Activated T-helper 9 cell treated with anti-CD3 and anti-CD28 coated beads, Interleukin-2, amount 50 U/mL, for 16 hours (primary cell): ENCODE measurements around the gene GPR162.

Source experiments
- DNase-seq: peaks from one replicate; pipeline ENCODE4 v3.0.0-alpha.2; 2020; ENCODE audit warnings: low read depth

Gene GPR162

GRCh38 chr12:6788972-6789924 is 32.4 kb upstream of the GPR162 start, which contains the start of gene CD4:
CD4 (plus strand) TSS chr12:6789528; CDS start chr12:6800139, 10,611 bp downstream.
- peak; percentile 56 for DNase-seq

GRCh38 chr12:6790496-6791150 is 31.0 kb upstream of the GPR162 start:
- no peak for DNase-seq

DNA sequence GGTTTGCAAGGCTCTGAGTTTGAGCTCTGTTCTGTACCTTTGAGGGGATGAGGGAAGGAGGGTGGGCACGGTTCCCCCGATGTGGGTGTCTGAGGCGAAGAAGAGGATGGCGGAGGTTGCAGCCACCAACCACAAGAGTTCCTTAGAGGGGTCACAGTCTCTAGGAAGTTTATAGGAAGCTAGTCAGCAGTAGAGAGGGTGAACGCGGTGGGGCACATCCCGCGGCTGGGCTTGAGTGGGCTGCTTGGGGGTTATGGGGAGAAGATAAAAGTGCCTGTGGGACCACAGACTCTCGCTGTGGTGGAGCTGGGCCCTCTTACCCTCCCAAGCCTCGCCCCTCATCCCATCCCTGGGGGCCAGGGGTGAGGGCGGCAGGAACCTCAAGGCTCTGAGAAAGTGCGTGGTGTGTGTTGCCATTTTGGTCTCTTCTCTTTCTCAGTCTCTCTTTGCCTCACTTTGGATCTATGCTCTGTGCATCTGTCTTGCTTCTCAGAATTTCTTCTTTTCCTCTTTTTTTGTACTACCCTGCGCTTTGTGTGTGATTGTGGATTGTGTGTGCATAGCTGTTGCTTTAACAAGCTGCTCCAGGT is 29.6 kb upstream of the GPR162 start:
- DNase-seq: no peak

GRCh38 chr12:6792522-6793201 is 29.0 kb upstream of the GPR162 start:
- no peak for DNase-seq

DNA sequence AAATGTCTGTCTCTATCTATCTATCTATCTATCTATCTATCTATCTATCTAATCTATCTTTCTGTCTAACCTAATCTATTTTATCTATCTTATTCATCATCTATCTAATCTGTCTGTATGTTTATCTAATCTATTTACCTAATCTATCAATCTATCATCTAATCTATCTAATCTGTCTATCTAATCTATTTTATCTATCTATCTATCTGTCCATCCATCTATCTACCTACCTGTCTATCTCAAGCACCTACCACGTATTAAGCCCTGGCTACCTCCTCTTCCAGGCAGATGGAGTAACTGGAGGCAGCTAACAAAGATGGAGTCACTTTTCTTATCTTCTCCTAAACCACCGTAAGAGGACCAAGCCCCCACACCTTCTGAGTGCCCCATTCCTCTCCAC is 26.5 kb upstream of the GPR162 start:
- DNase-seq: no peak

DNA sequence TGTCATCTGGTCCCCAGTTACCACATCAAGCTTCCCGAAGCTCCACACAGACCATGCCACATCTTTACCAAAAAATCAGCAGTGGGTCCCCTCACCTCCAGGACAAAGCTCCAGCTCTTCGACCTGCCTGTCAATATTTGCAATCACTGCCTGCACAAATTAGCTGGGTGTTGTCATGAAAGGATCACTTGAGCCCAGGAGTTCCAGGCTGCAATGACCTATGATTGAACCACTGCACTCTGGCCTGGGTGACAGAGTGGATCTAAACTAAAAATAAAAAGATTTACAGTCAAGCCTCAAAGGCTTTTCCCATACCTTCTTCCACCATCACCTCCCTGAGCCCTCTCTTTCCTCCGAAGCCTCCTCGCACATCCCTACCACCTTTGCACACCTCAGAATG is 25.0 kb upstream of the GPR162 start:
- no peak for DNase-seq

DNA sequence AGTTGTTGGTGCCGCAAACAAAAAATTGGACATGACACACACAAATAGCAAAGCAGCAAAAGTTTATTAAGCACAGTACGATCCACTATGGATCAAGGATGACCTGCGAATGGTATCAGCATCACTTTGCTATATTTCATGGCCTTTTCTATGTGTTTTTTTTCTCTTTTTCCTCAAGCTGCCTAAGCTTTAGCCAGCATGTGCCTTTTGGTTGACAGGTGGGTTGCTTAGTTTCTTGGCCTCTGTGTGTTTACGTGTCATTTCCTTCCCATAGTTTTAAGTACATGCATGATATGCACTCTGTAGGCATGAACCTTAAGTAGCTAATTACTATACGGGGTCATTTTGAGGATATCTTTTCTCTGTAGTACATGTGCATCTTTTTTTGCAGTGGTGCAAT is 22.5 kb upstream of the GPR162 start:
- no peak for DNase-seq

DNA sequence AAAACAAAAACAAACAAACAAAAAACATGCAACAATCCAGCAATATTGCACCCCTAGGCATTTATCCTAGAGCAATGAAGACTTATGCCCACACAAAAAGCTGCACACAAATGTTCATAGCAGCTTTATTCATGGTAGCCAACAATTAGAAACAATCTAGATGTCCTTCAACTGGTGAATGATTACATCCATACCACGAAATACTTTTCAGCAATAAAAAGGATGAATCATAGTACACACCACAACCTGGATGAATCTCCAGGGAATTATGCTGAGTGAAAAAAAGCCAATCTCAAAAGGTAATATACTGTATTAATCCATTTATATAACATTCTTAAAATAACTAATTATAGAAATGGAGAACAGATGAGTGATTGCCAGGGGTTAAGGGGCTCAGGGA is 14.5 kb upstream of the GPR162 start:
- no peak for DNase-seq

- DNase-seq: no peak
These were observed 12.6 kb upstream of the GPR162 start for GRCh38 chr12:6809056-6809455.

DNA sequence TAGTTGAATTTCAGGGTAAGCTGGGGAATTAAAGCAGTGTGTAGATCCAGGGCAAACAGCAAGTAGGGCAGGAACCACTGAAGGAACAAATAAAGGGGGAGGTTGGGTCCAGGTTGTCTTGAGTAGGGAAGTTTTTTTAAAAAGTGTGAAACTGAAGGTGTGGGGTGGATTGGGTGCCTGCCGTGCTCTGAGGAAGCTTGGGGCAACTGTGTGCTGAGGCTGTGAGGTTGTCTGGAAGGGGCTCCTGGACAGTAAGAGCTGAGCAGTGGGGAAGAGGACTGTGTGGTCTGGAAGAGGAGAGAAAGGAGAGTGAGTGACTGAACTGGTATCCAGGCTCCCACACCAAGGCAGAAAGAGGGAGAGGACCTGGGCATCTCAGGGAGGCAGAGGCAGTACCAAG is 10.9 kb upstream of the GPR162 start:
- no peak for DNase-seq

DNA sequence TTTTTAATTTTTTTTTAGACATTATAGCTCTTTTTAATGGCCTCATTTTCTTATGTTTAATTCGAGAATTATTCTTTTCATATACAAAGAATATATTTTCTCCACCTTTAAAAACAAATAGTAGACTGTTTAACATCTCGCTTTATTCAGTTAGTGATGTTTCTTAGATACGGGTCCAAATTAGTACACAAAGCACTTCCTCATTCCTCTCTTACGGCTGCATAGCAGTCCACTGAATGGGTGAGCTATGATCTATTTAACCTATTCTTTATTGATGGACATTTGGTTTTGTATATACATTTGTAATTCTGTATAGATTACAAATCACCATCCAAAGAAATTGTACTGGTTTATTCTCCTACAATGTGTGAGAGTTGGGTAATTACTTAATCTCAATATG is 8.3 kb upstream of the GPR162 start:
- no peak for DNase-seq

- no peak for DNase-seq
These were observed 5.0 kb upstream of the GPR162 start for GRCh38 chr12:6816598-6816997.

DNA sequence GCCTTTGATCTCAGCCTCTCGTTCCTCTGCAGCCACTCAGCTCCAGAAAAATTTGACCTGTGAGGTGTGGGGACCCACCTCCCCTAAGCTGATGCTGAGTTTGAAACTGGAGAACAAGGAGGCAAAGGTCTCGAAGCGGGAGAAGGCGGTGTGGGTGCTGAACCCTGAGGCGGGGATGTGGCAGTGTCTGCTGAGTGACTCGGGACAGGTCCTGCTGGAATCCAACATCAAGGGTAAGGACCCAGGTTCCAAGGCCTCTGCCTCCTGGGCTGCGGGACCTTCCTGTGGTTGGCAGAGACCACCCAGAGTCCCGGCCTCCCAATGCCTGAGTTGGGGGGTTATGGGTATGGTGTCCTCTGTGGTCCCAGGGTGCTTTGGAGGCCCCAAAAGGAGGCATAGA is 4.5 kb upstream of the GPR162 start:
- no peak for DNase-seq

- no peak for DNase-seq
These were observed 3.9 kb upstream of the GPR162 start for GRCh38 chr12:6817662-6818157.

DNA sequence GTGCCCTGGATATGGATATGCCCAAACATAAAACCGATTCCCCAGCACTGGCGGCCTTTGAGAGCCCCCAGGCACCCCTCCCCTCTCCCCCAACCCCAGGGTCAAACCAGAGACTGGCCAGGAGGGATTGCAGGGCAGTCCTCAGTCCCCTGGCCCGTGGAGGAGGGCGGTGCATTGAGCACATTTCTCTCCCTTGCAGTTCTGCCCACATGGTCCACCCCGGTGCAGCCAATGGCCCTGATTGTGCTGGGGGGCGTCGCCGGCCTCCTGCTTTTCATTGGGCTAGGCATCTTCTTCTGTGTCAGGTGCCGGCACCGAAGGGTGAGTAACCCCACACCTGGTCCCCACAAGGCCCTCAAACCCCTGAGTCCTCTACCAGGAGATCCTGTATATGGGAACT is 3.4 kb upstream of the GPR162 start:
- no peak for DNase-seq

GRCh38 chr12:6818645-6819044 is 3.0 kb upstream of the GPR162 start:
- DNase-seq: no peak

GRCh38 chr12:6819106-6820030 is 2.3 kb upstream of the GPR162 start:
- no peak for DNase-seq

DNA sequence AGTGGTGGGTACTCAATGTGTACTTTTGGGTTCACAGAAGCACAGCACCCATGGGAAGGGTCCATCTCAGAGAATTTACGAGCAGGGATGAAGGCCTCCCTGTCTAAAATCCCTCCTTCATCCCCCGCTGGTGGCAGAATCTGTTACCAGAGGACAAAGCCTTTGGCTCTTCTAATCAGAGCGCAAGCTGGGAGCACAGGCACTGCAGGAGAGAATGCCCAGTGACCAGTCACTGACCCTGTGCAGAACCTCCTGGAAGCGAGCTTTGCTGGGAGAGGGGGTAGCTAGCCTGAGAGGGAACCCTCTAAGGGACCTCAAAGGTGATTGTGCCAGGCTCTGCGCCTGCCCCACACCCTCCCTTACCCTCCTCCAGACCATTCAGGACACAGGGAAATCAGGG is 1.5 kb upstream of the GPR162 start:
- no peak for DNase-seq

- no peak for DNase-seq
These were observed 960 bp downstream of the GPR162 start for GRCh38 chr12:6822426-6823135.
